Smooth muscle cell (in vitro differentiated cells): ENCODE results near the gene NLRP5. TPM values are rescaled to one million over a fixed set of nuclear protein-coding genes. Genes with fewer than 3 reads are reported as not detected.

Experiments
- DNase-seq: peaks from one replicate; lab custom pipeline; 2025; ENCODE audit not compliant: unreplicated experiment; lab: John Stamatoyannopoulos, UW
- H2AFZ ChIP-seq: fragments of 200-600 bp; sonication (generic); 2 replicates; pipeline ENCODE4 v1.6.0; 2016; ENCODE audit warnings: antibody characterized with exemption, low read depth, mild to moderate bottlenecking
- H3F3A ChIP-seq: fragments of 200-600 bp; sonication (generic); 2 replicates; pipeline ENCODE4 v1.6.0; 2017; ENCODE audit warnings: antibody characterized with exemption, low read depth
- H3K27ac ChIP-seq: fragments of 200-600 bp; sonication (generic); 2 replicates; pipeline ENCODE4 v1.5.1; 2016; ENCODE audit warnings: low read depth, mild to moderate bottlenecking
- H3K27me3 ChIP-seq: fragments of 200-600 bp; sonication (generic); 2 replicates; pipeline ENCODE4 v1.6.1; 2016; ENCODE audit warnings: low read depth, mild to moderate bottlenecking
- H3K36me3 ChIP-seq: fragments of 200-600 bp; sonication (generic); 2 replicates; pipeline ENCODE4 v1.5.1; 2016; ENCODE audit warnings: low read depth
- H3K4me1 ChIP-seq: fragments of 200-600 bp; sonication (generic); 2 replicates; pipeline ENCODE4 v1.5.1; 2016; ENCODE audit warnings: low read depth
- H3K4me2 ChIP-seq: fragments of 200-600 bp; sonication (generic); 2 replicates; pipeline ENCODE4 v1.6.0; 2016; ENCODE audit warnings: mild to moderate bottlenecking
- H3K4me3 ChIP-seq: fragments of 200-600 bp; sonication (generic); 2 replicates; pipeline ENCODE4 v1.5.1; 2016; ENCODE audit warnings: mild to moderate bottlenecking
- H3K79me2 ChIP-seq: fragments of 200-600 bp; sonication (generic); 2 replicates; pipeline ENCODE4 v1.6.0; 2016; ENCODE audit warnings: low read depth, mild to moderate bottlenecking
- H3K9ac ChIP-seq: fragments of 200-600 bp; sonication (generic); 2 replicates; pipeline ENCODE4 v1.6.0; 2016; ENCODE audit warnings: low read depth
- H3K9me3 ChIP-seq: fragments of 200-600 bp; sonication (generic); replicated peaks from 2 replicates; pipeline ENCODE4 v1.5.1; 2016; ENCODE audit warnings: low read depth
- H4K20me1 ChIP-seq: fragments of 200-600 bp; sonication (generic); 2 replicates; pipeline ENCODE4 v1.6.0; 2016; ENCODE audit warnings: low read depth
- whole genome bisulfite sequencing: methylation state at CpG from one replicate; pipeline ENCODE4 v1.1.7; 2016; ENCODE audit warnings: low lambda C conversion rate; 5-methylcytosine and 5-hydroxymethylcytosine counted together
- polyA plus RNA-seq: library from polyadenylated mRNA; unstranded; fragments of >200 nt; fragmentation: Nextera tagmentation; extraction: Ambion mirVana; gene quantifications from 2 replicates; pipeline ENCODE4 v1.2.1, GENCODE V29; 2016
- total RNA-seq: library from RNA; depleted of rRNA; stranded (reverse); fragments of >200 nt; gene quantifications from 2 replicates; pipeline ENCODE4 v1.2.3, GENCODE V29; 2014
- TF ChIP-seq, protein P1 (sequence below): fragments of 200-600 bp; sonication (generic); IDR thresholded peaks from 2 replicates; pipeline ENCODE4 v1.5.1; 2017; ENCODE audit warnings: borderline replicate concordance, mild to moderate bottlenecking, antibody characterized with exemption; ENCODE audit not compliant: insufficient read depth, poor library complexity, severe bottlenecking

The NLRP5 gene
- total and polyA plus RNA-seq, 2 experiments from 2014 or later: not detected

DNA sequence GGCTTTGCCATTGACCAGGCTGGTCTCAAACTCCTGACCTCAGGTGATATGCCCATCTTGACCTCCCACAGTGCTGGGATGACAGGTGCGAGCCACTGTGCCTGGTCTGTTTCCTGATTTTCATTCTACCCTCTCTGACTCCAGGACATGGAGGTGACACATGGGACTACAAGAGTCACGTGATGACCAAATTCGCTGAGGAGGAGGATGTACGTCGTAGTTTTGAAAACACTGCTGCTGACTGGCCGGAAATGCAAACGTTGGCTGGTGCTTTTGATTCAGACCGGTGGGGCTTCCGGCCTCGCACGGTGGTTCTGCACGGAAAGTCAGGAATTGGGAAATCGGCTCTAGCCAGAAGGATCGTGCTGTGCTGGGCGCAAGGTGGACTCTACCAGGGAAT lies 40.2 kb downstream of the NLRP5 start:
- H3K36me3 ChIP-seq: no peaks in the 10 kb centered on the region
- H3K4me2 ChIP-seq: no peak overlapping the region
- no peaks in the 10 kb centered on the region for H3K27me3 ChIP-seq
- no peaks in the 10 kb centered on the region for H3F3A ChIP-seq
- H3K79me2 ChIP-seq: no peaks in the 10 kb centered on the region
- no peak for DNase-seq
- no peak overlapping the region for H2AFZ ChIP-seq
- no peaks in the 10 kb centered on the region for H3K4me1 ChIP-seq
- H4K20me1 ChIP-seq: no peaks in the 10 kb centered on the region
- WGBS: 85% methylated on average over 15 of the region's 15 CpGs
- H3K27ac ChIP-seq: no peak overlapping the region
- no peak overlapping the region for H3K9ac ChIP-seq
- TF ChIP-seq, protein P1, sequence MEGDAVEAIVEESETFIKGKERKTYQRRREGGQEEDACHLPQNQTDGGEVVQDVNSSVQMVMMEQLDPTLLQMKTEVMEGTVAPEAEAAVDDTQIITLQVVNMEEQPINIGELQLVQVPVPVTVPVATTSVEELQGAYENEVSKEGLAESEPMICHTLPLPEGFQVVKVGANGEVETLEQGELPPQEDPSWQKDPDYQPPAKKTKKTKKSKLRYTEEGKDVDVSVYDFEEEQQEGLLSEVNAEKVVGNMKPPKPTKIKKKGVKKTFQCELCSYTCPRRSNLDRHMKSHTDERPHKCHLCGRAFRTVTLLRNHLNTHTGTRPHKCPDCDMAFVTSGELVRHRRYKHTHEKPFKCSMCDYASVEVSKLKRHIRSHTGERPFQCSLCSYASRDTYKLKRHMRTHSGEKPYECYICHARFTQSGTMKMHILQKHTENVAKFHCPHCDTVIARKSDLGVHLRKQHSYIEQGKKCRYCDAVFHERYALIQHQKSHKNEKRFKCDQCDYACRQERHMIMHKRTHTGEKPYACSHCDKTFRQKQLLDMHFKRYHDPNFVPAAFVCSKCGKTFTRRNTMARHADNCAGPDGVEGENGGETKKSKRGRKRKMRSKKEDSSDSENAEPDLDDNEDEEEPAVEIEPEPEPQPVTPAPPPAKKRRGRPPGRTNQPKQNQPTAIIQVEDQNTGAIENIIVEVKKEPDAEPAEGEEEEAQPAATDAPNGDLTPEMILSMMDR: no peak
- H3K9me3 ChIP-seq: no peaks in the 10 kb centered on the region
- H3K4me3 ChIP-seq: no peak overlapping the region

GRCh38 chr19:56053596-56053995 lies 67.0 kb downstream of the NLRP5 start:
- H3K4me1 ChIP-seq: no peaks in the 10 kb centered on the region
- no peak overlapping the region for H3K4me3 ChIP-seq
- no peak overlapping the region for H3K9ac ChIP-seq
- H3K36me3 ChIP-seq: no peaks in the 10 kb centered on the region
- H3K4me2 ChIP-seq: no peak overlapping the region
- no peak for DNase-seq
- no peak overlapping the region for H3K27ac ChIP-seq
- no peak overlapping the region for H2AFZ ChIP-seq
- no peaks in the 10 kb centered on the region for H3F3A ChIP-seq
- no peaks in the 10 kb centered on the region for H3K79me2 ChIP-seq
- 92% methylated on average over 18 of the region's 18 CpGs for WGBS
- no peaks in the 10 kb centered on the region for H3K9me3 ChIP-seq
- TF ChIP-seq, protein P1: no peak
- no peaks in the 10 kb centered on the region for H4K20me1 ChIP-seq
- H3K27me3 ChIP-seq: no peaks in the 10 kb centered on the region

- H3K9ac ChIP-seq: no peak overlapping the region
- no peaks in the 10 kb centered on the region for H3K4me1 ChIP-seq
- WGBS: 14% methylated on average over 39 of the region's 39 CpGs
- no peak overlapping the region for H3K27ac ChIP-seq
- no peaks in the 10 kb centered on the region for H4K20me1 ChIP-seq
- no peaks in the 10 kb centered on the region for H3F3A ChIP-seq
- no peaks in the 10 kb centered on the region for H3K79me2 ChIP-seq
- peak overlapping the region; percentile 76 for H3K4me2 ChIP-seq
- peak; percentile 12 for DNase-seq
- no peaks in the 10 kb centered on the region for H3K36me3 ChIP-seq
- TF ChIP-seq, protein P1: peak; percentile 79
- no peaks in the 10 kb centered on the region for H3K9me3 ChIP-seq
- no peaks in the 10 kb centered on the region for H3K27me3 ChIP-seq
- H3K4me3 ChIP-seq: peak overlapping the region; percentile 34
- H2AFZ ChIP-seq: no peak overlapping the region
Measured at GRCh38 chr19:56066152-56067023, 79.8 kb downstream of the NLRP5 start.
